NCI-H2171 (cell line): Measurements from ENCODE around the gene TTBK1.

Experiments
- DNase-seq: peaks from one replicate; lab custom pipeline; 2025; lab: John Stamatoyannopoulos, UW

The TTBK1 gene

GRCh38 chr6:43304882-43305281, 61.6 kb downstream of the TTBK1 start:
- no peak for DNase-seq

GRCh38 chr6:43306086-43306485, 62.8 kb downstream of the TTBK1 start:
- DNase-seq: no peak

GRCh38 chr6:43307451-43308100, 64.3 kb downstream of the TTBK1 start:
- no peak for DNase-seq

GRCh38 chr6:43308101-43308989, 65.1 kb downstream of the TTBK1 start, which contains the start of gene CRIP3:
CRIP3 (minus strand) TSS chr6:43308826; CDS start chr6:43308792, 34 bp downstream.
- peak; percentile 38 for DNase-seq

- no peak for DNase-seq
Measured at GRCh38 chr6:43308990-43309477, 65.8 kb downstream of the TTBK1 start.

- no peak for DNase-seq
Measured at GRCh38 chr6:43310134-43310533, 66.9 kb downstream of the TTBK1 start.

- no peak for DNase-seq
Measured at GRCh38 chr6:43310624-43311023, 67.3 kb downstream of the TTBK1 start.

- no peak for DNase-seq
Measured at GRCh38 chr6:43311666-43312065, 68.4 kb downstream of the TTBK1 start.

GRCh38 chr6:43313813-43314212, 70.5 kb downstream of the TTBK1 start:
- DNase-seq: no peak

GRCh38 chr6:43318011-43318410, 74.7 kb downstream of the TTBK1 start:
- DNase-seq: no peak

GRCh38 chr6:43325876-43326275, 82.6 kb downstream of the TTBK1 start:
- DNase-seq: no peak

GRCh38 chr6:43328528-43328927, 85.2 kb downstream of the TTBK1 start:
- no peak for DNase-seq

- no peak for DNase-seq
Measured at GRCh38 chr6:43331470-43331869, 88.2 kb downstream of the TTBK1 start.

GRCh38 chr6:43331891-43332290, 88.6 kb downstream of the TTBK1 start:
- no peak for DNase-seq

- peak; percentile 33 for DNase-seq
Measured at GRCh38 chr6:43334466-43335095, 91.3 kb downstream of the TTBK1 start.

GRCh38 chr6:43335469-43335868, 92.2 kb downstream of the TTBK1 start:
- no peak for DNase-seq

- DNase-seq: no peak
Measured at GRCh38 chr6:43336382-43336781, 93.1 kb downstream of the TTBK1 start.
